Measurements from ENCODE around the gene LMTK2.
"Not testable (repeated sequence)": the region's sequence is repeated elsewhere in the genome, so short reads cannot be mapped to it uniquely, and the experiment has no call there.

LMTK2 gene

DNA sequence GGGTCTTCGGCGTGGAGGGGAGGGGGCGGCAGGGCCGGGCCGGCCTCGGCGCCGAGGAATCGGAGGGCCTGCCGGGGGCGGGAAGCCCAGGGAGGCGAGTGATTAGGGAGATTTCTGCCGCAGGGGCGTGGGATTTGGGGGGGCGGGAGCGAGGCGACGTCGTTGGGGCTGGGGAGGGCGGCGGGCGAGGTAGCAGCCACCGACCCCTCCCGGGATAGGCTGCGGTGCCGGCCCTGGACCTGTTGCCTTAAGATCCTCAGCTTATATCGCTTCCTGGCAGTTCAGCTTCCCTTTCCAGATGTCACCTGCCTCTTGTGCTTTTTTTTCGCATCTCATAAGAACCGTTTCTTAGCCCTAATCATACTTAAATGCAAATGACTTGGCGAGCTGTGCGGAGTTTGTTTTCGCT is 655 bp downstream of the LMTK2 start:
- DNase-seq, result no peak

DNA sequence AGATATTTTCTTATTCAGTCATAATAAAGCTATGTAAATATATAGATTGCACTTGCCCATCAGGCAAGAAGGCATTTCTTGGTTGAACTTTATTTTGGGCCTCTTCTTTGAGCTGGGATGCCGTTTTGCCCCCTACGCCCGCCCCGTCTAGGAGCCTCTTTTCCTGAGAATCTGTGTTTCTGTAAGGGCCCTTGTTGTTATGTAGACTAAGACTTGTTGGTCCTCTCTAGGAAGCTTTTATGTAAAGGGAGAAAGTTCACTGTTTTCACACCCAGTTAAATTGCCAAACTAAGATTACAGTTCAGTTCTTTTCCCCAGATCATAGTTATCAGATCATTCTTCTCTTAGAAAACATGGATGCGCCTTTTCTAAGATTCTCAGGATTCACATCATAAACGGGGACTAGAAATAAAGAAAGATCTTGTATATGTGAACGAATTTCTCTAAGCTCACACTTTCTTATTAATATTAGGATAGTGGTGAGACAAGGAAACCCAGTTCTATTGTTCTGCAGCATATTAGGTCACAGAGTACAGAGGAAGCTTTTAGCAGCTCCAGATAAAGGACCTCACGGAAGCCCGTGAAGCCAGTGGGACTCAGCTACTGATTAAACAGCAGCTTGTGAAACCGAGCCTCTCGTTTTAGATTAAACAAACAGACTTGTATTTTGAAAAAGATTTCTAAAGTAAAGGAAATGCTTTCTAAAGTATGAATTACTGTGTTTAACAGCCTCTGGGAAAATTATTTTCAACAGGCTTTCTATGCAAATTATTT is 3.8 kb downstream of the LMTK2 start:
- no peak for DNase-seq

DNA sequence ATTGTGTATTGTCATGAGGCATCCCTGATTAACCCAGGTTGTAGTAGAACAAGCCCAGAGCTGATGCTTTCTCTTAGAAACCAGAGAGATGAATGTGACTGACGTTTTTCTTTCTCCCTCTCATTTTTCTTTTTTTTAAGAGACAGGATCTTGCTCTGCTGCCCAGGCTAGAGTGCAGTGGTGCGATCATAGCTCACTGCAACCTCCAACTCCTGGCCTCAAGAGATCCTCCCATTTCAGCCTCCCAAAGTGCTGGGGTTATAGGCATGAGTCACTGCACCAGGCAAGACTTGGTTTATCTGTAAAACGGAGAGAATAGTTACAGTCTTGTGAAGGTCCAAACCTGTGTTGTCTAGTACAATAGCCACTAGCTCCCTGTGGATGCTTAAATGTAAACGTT is 5.4 kb downstream of the LMTK2 start:
- no peak for DNase-seq

DNA sequence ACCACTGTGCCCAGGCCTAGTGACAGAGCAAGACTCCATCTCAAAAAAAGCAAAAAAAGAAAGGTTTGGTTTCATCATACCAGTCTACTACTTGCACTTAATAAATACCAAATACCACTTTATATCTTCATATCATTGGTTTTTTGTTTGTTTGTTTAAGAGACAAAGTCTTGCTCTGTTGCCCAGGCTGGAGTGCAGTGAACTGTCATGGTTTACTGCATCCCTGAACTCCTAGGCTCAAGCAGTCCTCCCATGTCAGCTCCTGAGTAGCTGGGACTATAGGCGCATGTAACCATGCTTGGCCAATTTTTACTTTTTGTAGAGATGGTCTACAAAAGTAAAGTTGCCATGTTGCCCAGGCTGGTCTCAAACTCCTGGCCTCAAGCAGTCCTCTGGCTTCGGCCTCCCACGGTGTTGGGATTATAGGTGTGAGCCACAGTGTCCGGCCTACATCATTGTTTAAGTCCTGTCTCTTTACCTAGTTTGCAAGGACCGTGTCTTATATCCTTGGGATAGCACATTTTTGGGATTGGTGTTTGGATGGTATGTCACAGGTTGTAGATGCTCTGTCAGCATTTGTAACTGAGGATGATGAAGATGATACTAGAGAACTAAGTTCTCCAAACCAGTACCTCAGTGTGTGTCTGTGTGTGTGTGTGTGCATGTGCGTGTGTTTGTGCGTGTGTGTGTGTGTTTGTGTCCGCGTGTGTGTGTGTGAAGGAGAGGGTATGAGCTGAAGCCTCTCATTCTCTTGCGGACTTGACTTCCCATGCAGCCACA is 9.3 kb downstream of the LMTK2 start:
- DNase-seq, result no peak

DNA sequence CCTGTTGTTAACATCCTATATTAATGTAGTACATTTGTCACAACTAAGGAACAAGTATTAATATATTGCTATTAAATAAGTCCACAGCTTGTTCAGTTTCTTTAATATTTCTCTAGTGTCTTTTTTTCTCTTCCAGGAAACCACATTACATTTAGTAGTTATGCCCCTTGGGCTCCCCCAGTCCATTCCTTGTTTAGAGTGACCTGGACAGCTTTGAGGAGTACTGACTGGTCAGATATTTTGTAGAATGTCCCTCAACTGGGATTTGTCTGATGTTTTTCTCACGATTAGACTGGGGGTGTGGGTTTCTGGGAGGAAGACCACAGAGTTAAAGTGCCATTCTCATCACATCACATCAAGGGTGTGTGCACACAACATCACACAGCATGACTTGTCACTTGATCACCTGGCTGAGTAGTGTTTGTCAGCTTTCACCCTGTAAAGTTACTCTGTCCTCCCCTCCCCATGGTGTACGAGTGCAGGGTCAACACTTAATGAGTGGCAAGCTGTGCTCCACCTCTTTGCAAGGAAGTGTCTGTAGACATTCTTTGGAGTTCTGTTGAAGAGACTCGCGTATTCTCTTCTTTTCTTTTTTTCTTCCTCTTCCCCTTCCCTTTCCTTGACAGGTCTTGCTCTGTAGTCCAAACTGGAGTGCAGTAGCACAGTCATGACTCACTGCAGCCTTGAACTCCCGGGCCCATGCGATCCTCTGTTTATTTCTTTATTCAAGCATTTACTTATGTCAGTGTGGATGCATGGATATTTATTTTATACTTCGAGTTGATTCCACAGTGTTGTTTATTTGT is 10.2 kb downstream of the LMTK2 start:
- DNase-seq, result no peak

DNA sequence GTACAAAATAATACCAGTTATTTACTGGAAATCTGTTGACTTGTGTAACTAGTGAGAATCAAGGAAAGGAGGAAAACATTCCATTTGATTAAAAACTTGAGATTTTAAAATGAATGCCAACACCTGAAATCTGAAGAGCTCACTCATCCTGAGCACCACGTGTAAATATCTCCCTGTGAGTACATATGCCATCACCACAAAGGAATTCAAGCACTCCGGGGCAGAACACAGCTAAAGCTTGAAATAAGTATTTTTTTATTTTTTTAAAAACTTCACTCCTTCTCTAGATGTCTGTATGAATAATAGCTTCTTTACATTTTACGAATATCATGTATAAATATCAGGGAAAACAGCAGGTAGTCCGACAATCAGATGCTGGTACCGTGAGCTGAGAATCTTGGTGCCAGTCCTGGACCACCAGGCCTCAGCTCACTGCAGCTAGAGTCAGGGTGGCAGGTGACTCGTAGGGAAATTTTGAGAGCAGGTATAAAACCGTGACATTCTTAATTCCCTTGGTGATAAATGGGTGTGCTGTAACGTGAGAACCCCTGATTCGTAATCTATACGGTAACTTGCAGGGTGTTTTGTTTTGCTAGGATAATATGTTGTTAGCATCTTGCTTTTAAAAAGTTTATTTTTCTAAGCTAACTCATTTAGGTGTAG is 12.7 kb downstream of the LMTK2 start:
- DNase-seq, result no peak

DNA sequence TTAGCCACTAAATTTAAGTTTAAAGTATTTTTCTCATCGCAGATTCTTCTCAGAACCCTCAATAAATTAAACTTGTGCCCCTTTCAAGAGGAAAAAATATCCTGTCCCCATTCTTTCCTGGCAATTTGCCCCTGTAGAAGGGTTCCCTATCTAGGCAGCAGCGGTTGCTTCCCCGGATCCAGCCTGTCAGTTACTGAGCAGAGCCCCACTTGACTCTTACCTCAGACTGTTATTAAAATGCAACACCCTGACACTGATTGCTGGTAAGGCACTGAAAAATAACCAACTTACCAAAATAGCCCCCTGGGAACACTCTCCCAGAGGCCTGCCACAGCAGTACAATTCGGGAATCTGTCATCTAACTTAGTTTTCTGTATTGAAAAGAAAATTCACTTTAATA is 13.9 kb downstream of the LMTK2 start:
- no peak for DNase-seq

DNA sequence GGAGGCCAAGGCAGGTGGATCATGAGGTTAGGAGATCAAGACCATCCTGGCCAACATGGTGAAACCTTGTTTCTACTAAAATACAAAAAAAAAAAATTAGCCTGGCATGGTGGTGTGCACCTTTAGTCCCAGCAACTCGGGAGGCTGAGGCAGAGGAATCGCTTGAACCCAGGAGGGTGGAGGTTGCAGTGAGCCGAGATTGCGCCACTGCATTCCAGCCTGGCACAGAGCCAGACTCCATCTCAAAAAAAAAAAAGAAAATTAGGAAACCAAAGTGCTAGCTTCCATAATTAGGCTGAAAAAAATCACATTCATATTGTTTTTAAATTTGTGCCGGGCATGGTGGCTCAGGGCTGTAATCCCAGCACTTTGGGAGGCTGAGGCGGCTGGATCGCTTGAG is 14.7 kb downstream of the LMTK2 start:
- not testable (repeated sequence) for DNase-seq

DNA sequence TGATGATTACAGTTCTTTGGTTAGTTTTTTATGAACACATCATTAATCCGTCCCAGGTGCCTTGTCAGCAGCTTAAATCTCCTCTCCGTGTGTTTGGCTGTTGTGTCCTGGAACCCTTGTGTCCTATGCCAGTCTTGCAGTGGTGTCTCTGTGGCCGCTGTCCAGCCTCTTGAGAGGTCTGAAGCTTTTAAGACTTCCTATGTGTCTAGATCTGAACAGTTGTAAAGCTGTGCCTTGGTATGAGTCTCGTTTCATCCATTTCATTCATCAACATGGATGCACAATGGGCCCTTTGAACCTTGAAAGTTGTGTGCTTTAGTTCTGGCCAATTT is 16.7 kb downstream of the LMTK2 start:
- DNase-seq, result no peak

DNA sequence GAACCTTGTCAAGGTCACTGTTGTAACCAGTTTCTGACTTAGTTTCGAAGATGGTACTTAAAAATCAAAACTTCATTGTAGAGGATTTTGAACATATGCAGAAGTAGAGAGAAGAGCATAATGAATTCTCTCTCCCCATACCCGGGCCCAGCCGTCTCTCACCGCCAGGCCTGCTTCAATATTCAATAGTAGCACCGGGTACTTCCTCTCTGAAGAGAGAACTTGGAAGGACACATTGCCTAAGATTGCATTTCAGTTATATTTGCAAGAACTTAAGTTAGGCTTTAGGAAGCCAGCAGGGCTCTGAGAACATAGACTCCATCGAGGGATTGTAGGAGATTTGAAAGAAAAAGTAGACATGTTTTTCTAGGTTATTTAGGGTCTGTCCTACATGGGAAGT is 19.1 kb downstream of the LMTK2 start:
- no peak for DNase-seq

DNA sequence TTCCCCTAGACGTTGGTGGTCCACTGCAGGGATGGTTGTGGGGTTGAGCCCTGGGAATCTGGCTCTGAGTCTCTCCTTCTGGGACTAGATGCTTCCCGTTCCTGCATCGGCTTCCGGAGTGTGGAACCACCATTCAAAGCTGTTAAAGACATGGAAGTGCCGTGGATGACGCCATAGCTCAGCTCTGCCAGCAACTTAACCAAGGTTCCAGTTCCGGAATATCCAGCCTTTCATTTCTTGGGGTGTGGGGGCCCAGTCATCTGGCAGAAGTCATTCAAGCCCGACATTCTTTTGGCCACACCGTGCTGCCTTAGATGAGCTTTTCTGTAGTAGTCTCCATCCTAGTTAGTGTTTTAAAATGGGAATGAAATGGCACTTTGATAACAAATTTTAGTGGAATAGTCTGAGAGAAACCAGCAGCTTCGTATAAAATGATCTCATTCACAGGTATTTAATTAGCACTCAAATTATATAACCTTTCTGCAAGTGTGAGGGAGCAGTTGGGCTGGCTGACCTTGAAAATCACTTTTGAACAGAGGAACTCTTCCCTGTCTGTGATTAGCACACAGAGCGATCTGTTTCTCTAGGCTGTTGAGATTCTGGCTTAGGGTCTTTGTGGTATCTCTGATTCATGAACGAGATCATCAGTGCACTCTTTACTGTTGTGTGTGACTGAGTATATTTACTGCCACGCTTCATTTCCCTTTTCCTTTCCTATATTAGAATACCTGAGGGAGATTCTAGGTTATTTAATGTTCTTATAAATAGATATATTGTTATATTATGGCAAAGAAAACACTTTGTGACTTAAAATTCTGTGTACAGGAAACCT is 19.9 kb downstream of the LMTK2 start:
- no peak for DNase-seq

DNA sequence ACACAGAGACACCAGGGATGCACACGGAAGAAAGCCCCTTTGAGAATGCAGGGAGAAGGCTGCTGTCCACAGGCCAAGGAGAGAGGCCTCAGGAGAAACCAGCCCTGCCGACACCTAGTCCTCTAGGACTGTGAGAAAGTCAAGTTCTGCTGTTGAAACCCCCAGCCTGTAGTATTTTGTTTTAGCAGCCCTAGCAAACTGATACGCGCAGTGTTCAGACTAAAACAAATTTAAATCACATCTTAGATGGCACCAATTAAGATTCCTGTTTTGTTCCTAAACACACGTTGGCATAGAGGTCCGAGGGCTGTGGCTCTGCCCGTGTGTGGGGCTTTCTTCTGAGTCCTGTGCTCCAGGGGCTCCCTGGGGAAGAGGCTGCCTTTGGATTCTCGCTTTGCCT is 21.7 kb downstream of the LMTK2 start:
- no peak for DNase-seq

DNA sequence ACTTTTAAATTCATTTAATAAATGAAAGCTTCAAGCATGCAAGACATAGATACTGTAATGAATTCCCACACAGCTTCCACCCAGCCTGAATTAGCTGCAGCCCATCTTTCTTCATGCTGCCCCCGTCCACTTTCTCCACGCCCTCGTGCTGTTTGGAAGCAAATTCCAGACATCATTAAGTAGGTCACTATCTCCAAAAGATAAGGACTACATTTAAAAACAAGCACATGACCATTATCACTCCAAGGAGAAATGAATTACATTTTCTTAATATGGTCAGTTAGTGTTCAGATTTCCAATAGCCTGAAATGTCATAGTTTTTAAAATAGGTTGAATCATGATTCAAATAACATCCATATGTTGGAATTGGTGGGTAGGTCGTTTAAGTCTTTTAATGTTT is 24.3 kb downstream of the LMTK2 start:
- no peak for DNase-seq

DNA sequence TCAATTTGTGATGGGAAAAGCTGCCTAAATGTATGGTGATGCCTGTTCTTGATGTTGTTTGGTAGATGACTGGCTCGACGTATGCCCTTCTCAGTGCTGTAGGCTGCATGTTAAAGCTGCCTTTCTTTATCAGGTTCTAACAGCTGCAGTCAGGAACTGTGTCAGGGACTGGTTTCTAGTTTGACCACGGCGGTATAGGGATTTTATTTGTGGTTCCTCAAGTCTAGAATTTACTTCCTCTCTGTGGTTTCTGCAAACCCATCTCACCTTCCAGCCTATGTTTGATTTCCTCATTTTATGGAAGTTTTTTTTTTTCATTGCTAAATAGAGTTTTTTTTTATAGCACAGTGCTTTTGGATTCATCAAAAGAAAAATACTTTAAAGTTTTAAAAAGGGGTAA is 26.5 kb downstream of the LMTK2 start:
- DNase-seq, result no peak

DNA sequence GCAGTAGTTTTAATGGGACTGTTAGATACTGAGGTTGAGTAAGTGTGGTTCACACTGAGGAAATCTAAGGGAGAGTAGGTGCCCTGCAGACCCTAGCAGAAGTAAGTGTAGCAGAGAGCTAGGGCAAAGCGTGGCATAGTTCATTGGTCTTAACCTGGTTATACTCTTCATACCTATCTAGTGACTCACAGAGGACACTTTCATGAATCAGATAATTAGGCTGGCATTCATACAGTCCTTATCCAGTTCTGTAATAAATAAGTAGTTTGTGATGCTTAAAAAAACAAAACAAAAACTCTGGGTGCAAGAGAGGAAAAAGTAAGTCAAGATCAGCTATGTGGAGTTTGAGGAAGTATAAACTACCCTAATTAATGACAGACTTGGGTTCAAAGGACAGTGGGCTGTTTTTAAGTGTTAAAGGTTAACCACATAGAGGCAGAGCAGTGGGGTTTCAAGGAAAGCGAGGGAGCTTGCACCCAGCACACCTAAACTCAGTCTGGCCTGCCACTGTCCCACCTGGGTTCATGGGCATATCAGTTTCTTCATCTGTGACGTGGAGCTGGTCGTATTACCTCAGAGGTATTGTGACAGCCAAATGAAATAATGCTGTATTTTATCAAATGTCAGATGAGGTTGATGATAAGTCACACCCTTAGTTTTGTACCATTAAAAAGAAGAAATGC is 27.1 kb downstream of the LMTK2 start:
- no peak for DNase-seq

DNA sequence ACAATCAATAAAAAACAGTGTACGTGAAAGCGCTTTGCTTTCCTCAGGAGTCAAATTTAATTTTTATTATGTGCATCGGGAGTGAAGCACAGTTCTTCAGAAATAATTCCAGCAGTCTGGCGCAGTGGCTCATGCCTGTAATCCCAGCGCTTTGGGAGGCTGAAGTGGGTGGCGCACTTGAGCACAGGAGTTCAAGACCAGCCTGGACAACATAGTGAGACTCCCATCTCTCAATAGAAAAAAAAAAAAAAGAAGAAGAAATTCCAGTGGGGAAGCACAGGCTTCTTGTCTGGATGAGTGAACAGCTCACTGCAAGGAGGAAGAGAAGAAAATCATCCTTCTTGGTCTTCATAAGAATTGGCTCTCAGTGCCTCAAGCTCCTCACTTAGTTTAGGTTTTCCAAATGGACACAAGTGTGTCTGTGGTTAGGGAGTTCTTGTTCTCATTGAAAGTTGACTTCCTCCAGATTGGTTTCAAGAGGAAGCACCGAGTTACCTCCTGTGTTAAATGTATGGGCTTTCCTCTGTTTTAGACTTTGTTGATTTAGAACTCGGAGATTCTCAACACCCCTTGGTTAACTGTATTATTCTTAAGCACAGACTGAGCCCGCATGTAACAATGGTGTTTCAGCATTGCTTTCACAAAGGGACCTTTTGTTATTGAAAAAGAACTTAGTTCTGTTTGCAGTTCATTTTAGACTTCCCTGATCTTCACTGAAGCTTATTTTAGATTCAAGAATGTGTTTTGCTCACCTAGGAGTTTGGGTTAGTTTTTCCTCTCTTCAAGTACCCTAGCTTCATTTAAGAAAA is 28.0 kb downstream of the LMTK2 start:
- DNase-seq, result no peak

DNA sequence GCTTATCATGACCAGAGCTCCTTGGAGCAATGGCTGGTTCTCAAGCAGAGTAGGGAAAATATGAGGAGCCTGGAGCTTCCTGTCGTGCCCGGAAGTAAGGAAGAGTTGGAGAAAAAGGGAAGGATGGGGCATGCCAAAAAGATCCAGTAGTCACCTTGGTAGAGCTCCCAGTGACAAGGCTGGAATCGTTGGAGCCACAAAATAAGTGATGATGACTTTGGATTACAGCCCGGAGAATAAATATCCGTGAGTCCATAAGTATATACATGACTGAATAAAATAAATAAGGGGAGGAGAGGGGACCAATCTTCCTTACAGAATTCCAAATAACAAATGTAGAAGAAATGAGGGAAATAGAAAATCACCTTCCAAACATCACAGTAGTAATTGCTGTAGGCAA is 29.3 kb downstream of the LMTK2 start:
- DNase-seq, result no peak

DNA sequence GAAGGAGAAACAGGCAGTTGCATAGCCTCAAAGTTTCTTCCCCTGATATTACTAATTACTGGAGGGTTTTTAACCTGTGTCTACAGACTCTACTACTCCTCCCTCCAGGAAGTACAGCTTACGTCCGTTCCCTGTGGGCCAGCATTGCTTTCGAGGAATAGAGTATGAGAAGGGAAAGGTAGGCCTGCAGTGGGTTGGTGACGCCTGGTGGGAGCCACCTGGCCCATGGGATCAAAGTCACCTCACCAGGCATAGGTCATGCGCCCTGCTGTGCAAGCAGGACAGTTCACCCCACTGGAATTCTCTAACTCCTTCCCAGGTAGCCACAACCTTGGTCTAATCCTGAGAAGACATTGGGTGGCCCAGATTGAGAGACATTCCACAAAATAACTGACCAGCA is 29.8 kb downstream of the LMTK2 start:
- no peak for DNase-seq

DNA sequence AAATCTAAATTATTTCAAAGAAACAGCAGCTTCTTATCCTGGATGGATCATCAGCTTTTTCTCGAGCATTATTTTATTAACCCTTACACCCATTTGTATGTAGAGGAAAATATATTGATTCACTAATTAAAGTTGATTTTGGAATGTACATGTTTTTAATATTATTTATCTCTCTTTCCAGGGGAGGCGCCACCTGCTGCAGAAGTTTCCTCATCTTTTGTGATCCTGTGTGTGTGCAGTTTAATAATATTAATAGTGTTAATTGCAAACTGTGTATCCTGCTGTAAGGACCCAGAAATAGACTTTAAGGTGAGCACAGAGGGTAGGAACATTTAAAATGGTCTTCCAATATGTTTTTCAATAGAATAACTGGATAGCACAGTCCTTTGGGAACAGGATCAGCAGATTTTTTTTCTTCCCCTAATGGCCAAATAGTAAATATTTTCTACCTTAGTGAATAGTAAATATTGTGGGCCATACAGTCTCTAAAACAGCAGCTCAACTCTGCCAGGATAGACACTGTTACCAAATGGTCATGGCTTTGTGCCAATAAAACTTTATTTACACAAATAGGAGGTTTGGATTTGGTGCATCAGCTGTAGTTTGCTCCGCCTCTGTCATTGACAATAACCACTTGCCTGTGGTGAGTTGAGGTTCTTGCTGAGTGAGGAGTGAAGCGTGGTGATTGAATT is 30.6 kb downstream of the LMTK2 start:
- DNase-seq, result no peak

DNA sequence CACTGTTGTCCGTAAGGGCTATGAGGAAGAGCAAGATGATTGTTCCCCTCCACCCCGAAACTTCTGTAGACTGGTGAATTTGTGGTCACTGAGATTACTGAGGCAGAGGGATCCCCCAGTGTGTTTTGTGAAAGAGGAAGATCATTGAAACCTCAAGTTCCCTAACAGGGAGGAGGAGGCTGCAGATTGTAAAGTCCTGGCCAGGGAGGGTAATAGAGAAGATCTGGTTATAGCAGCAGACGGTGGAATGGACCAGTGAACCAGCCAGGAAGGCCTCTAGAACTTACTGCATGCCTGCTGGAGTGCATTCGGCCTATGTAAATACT is 31.1 kb downstream of the LMTK2 start:
- DNase-seq, result no peak

Data from NCI-H446 (cell line).